GM13976 (cell line): ENCODE results near the gene RTKN.
"Not testable (repeated sequence)": the region's sequence is repeated elsewhere in the genome, so short reads cannot be mapped to it uniquely, and the experiment has no call there.

Experiments used
- DNase-seq: peaks from one replicate; pipeline ENCODE4 v3.0.0; 2012; ENCODE audit warnings: low spot score
- CTCF ChIP-seq: IDR thresholded peaks from 2 replicates; pipeline ENCODE4 v1.5.1; 2012; ENCODE audit warnings: borderline replicate concordance, mild to moderate bottlenecking; ENCODE audit not compliant: insufficient read depth; ENCODE audit errors: extremely low read depth, missing control alignments, control extremely low read depth
- in situ Hi-C: fragments of 300-500 bp; cut with MboI; formaldehyde crosslinking; loops from one replicate; pipeline ENCODE4 v1.12.0; 2022; ENCODE audit warnings: low sequenced_read_pairs, mixed read lengths, inconsistent platforms; ENCODE audit not compliant: unreplicated experiment

The RTKN gene

DNA sequence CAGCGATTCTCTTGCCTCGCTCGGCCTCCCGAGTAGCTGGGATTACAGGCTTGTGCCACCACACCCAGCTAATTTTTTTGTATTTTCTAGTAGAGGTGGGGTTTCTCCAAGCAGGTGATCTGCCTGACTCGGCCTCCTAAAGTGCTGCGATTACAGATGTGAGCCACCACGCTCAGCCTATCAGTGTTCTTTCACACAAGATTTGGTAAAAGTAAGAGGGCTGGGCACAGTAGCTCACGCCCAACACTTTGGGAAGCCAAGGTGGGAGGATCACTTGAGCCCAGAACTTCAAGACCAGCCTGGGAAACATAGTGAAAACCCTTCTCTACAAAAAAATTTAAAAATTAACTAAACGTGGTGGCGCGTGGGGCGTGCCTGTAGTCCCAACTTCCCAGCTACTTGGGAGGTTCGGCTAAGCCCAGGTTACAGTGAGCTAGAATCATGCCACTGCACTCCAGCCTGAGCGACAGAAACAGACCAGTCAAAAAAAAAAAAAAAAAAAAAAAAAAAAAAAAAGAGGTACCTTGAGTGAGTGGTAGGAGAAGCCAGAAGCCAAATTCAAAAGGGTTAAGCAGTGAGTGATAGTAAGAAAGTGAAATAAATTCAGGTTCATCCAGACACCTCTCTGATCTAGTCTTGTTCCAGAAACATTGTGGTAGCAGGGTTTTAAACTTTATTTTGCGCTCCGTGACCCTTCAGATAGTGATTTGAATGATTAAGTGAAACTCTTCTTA is 29.8 kb upstream of the RTKN start:
- in situ Hi-C loops, result no loop called here
- no peak for DNase-seq

DNA sequence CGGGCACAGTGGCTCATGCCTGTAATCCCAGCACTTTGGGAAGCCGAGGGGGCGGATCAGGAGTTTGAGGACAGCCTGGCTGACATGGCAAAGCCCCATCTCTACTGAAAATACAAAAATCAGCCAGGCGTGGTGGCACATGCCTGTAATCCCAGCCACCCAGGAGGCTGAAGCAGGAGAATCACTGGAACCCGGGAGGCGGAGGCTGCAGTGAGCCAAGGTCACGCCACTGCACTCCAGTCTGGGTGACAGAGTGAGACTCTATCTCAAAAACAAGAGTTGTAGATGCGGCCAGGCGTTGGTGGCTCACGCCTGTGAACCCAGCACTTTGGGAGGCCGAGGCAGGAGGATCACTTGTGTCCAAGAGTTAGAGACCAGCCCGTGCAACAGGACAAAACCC is 29.0 kb upstream of the RTKN start:
- in situ Hi-C loops, DNase-seq: not testable (repeated sequence)

More for the DNA sequence above, 29.8 kb upstream of the RTKN start:
- TF ChIP-seq CTCF, result no peak

GRCh38 chr2:74464406-74464805 is 22.7 kb upstream of the RTKN start:
- TF ChIP-seq CTCF, result no peak
- no peak for DNase-seq

DNA sequence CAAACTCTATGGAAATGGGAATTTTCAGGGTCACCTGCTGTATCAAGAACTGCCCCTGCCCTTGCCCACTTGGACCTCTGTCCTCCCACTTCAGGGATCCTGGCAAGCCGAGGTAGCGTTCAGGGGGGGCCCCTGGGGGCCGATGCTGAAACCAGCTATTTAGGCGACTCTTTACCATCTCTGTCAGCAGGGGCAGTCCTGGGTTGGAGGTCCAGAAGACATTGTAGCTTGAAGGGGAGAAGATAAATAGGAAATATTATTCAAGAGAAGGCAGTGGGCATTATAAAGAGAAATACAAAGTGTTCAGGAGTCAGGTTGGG is 21.0 kb upstream of the RTKN start:
- in situ Hi-C loops, result no loop called here

More at GRCh38 chr2:74464406-74464805, 22.7 kb upstream of the RTKN start:
- in situ Hi-C loops, result no loop called here

GRCh38 chr2:74462054-74462785 is 20.5 kb upstream of the RTKN start:
- TF ChIP-seq CTCF, result no peak
- DNase-seq, result no peak
- in situ Hi-C loops, result no loop called here

More for the DNA sequence above, 21.0 kb upstream of the RTKN start:
- DNase-seq, result no peak
- no peak for TF ChIP-seq CTCF

GRCh38 chr2:74461187-74462053 is 19.7 kb upstream of the RTKN start:
- in situ Hi-C loops, result no loop called here
- DNase-seq, result no peak
- peak; percentile 14 for TF ChIP-seq CTCF

DNA sequence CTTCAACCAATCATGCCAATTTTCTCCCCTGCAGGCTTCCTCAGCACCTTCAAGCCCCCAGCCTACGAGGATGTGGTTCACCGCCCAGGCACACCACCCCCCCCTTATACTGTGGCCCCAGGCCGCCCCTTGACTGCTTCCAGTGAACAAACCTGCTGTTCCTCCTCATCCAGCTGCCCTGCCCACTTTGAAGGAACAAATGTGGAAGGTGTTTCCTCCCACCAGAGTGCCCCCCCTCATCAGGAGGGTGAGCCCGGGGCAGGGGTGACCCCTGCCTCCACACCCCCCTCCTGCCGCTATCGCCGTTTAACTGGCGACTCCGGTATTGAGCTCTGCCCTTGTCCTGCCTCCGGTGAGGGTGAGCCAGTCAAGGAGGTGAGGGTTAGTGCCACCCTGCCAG is 18.4 kb upstream of the RTKN start:
- DNase-seq, in situ Hi-C loops: not testable (repeated sequence)

DNA sequence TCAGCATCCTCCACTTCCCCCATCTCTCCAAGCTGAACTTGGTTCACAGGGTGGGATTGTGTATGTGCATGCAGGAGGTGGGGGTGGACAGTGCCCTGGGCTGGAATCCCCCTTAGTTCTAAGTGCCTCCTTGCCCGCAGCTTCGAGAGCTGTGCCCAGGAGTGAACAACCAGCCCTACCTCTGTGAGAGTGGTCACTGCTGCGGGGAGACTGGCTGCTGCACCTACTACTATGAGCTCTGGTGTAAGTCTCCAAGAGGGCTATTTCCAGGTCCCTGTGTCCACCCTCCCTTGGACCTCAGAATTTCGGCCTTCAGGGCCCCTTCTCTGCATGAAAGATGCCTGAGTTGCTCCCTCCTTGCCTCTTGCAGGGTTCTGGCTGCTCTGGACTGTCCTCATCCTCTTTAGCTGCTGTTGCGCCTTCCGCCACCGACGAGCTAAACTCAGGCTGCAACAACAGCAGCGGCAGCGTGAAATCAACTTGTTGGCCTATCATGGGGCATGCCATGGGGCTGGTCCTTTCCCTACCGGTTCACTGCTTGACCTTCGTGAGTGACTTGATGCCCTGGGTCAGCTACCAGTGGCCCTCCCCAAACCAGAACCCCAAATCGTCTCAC is 17.9 kb upstream of the RTKN start:
- in situ Hi-C loops, DNase-seq: not testable (repeated sequence)
